B cell (primary cell): Measurements from ENCODE around the gene PARD3. TPM values are rescaled to one million over a fixed set of nuclear protein-coding genes. Genes with fewer than 3 reads are reported as not detected.

Source experiments
- ATAC-seq: fragments of 200-7000 bp; cut with Tn5 transposase; one replicate; pipeline ENCODE4 v1.10.0; 2021; ENCODE audit warnings: low read depth, mild to moderate bottlenecking, moderate number of reproducible peaks, moderate library complexity
- CTCF ChIA-PET: fragments of 350-600 bp; sonication (Branson Sonifier 250); formaldehyde crosslinking; loops from one replicate; lab custom pipeline; 2021; ENCODE audit warnings: antibody characterized with exemption, inconsistent platforms; lab: Charles Lee
- POLR2A ChIA-PET: fragments of 350-600 bp; sonication (Branson Sonifier 250); formaldehyde crosslinking; loops from one replicate; lab custom pipeline; 2021; ENCODE audit warnings: antibody characterized with exemption; lab: Charles Lee
- DNase-seq: peaks from one replicate; pipeline ENCODE4 v3.0.0; 2013
- H2AFZ ChIP-seq: 2 replicates; pipeline ENCODE4 v1.6.1; 2012; ENCODE audit warnings: mild to moderate bottlenecking, low read depth, low read length; ENCODE audit not compliant: insufficient read depth, poor library complexity, severe bottlenecking
- H3K27ac ChIP-seq, 2 donors: 1 replicate in 1 of 2; 2 replicates in 1 of 2; pipeline ENCODE4 v1.5.1; 2012 to 2013; ENCODE audit warnings: low read length in 2 of 2, mild to moderate bottlenecking in 2 of 2, moderate library complexity in 1 of 2
- H3K27me3 ChIP-seq, 4 experiments: fragments of 200-600 bp in 1 of 4; sonication (generic) in 1 of 4; replicated peaks in 1 of 4; 1 replicate in 2 of 4; 2 replicates in 2 of 4; pipeline versions ENCODE4 v1.6.1 to v1.7.0; 2013 to 2016; ENCODE audit warnings: low read length in 3 of 4, mild to moderate bottlenecking in 2 of 4, mixed read lengths in 1 of 4, moderate library complexity in 1 of 4; ENCODE audit not compliant: insufficient read depth in 4 of 4, control insufficient read depth in 3 of 4; ENCODE audit errors: control extremely low read depth in 1 of 4
- H3K36me3 ChIP-seq, 2 experiments: replicated peaks in 1 of 2; 1 replicate in 1 of 2; 2 replicates in 1 of 2; pipeline versions ENCODE4 v1.6.1 to v1.7.1; 2013; ENCODE audit warnings: low read length in 1 of 2; ENCODE audit not compliant: insufficient read depth in 2 of 2, control insufficient read depth in 1 of 2; ENCODE audit errors: control extremely low read depth in 1 of 2, extremely low read depth in 1 of 2
- H3K4me1 ChIP-seq, 2 donors: fragments of 200-600 bp in 1 of 2; sonication (generic) in 1 of 2; 1 replicate in 1 of 2; 2 replicates in 1 of 2; pipeline versions ENCODE4 v1.5.1 to v1.6.1; 2013 to 2017; ENCODE audit warnings: low read length in 2 of 2; ENCODE audit not compliant: control insufficient read depth in 2 of 2, insufficient read depth in 2 of 2
- H3K4me2 ChIP-seq: replicated peaks from 2 replicates; pipeline ENCODE3; 2012; ENCODE audit warnings: mild to moderate bottlenecking, low read depth, low read length; ENCODE audit not compliant: poor library complexity, severe bottlenecking
- H3K4me3 ChIP-seq, 5 experiments: fragments of 200-600 bp in 1 of 5; sonication (generic) in 1 of 5; 1 replicate in 3 of 5; 2 replicates in 2 of 5; pipeline versions ENCODE4 v1.5.1 to v1.7.0; 2011 to 2016; ENCODE audit warnings: low read length in 4 of 5, mild to moderate bottlenecking in 4 of 5, low read depth in 2 of 5, control low read depth in 1 of 5, moderate library complexity in 1 of 5; ENCODE audit not compliant: insufficient read depth in 1 of 5; ENCODE audit errors: control extremely low read depth in 1 of 5, extremely low read depth in 1 of 5
- H3K79me2 ChIP-seq: fragments of 200-600 bp; sonication (generic); one replicate; pipeline ENCODE4 v1.6.0; 2016; ENCODE audit warnings: low read length; ENCODE audit not compliant: control insufficient read depth, insufficient read depth
- H3K9ac ChIP-seq: fragments of 200-600 bp; sonication (generic); 2 replicates; pipeline ENCODE4 v1.6.1; 2017; ENCODE audit warnings: mild to moderate bottlenecking, low read length, moderate library complexity
- H3K9me3 ChIP-seq, 3 donors: one replicate each; pipeline versions ENCODE4 v1.6.1 to v1.7.1; 2013; ENCODE audit warnings: low read length in 2 of 3; ENCODE audit not compliant: control insufficient read depth in 2 of 3, insufficient read depth in 1 of 3; ENCODE audit errors: control extremely low read depth in 1 of 3
- H4K20me1 ChIP-seq: 2 replicates; pipeline ENCODE4 v1.6.0; 2012; ENCODE audit warnings: mild to moderate bottlenecking, low read length; ENCODE audit not compliant: insufficient read depth, control insufficient read depth, poor library complexity, severe bottlenecking
- H3K27ac Mint-ChIP-seq: one replicate; pipeline ENCODE4 v1.8.0; 2021; ENCODE audit warnings: mixed read lengths
- H3K27me3 Mint-ChIP-seq: one replicate; pipeline ENCODE4 v1.8.0; 2021; ENCODE audit warnings: mixed read lengths
- H3K4me1 Mint-ChIP-seq: one replicate; pipeline ENCODE4 v1.8.0; 2021; ENCODE audit warnings: mixed read lengths
- H3K4me3 Mint-ChIP-seq: one replicate; pipeline ENCODE4 v1.8.0; 2021; ENCODE audit warnings: mixed read lengths
- H3K9me3 Mint-ChIP-seq: one replicate; pipeline ENCODE4 v1.8.0; 2022; ENCODE audit warnings: mixed read lengths; ENCODE audit not compliant: insufficient read depth
- CTCF ChIP-seq: fragments of 200-600 bp; IDR thresholded peaks from one replicate; pipeline ENCODE4 v1.8.0; 2022; ENCODE audit warnings: antibody characterized with exemption, mild to moderate bottlenecking
- EZH2 ChIP-seq: IDR thresholded peaks from 2 replicates; pipeline ENCODE4 v1.6.1; 2012; ENCODE audit warnings: borderline replicate concordance, low read depth, mild to moderate bottlenecking, moderate library complexity, low read length; ENCODE audit not compliant: insufficient read depth, poor library complexity, severe bottlenecking
- WGBS: methylation state at CpG from one replicate; pipeline ENCODE4 v1.1.5; 2013; ENCODE audit warnings: missing lambda C conversion rate; ENCODE audit not compliant: insufficient coverage; 5-methylcytosine and 5-hydroxymethylcytosine counted together
- intact Hi-C: fragments of 100-400 bp; cut with micrococcal nuclease; formaldehyde crosslinking; loops from one replicate; pipeline ENCODE4 v1.10.0; 2022
- polyA plus RNA-seq: library from polyadenylated mRNA; depleted of rRNA; stranded (reverse); fragments of >200 nt; gene quantifications from 2 replicates; pipeline ENCODE4 v1.2.3, GENCODE V29; 2012
- total RNA-seq, 2 donors: library from RNA; stranded (reverse); fragments of 120-200 nt in 1 of 2; gene quantifications; 1 replicate in 1 of 2; 2 replicates in 1 of 2; pipeline versions ENCODE4 v1.2.3 to v1.2.4, GENCODE V29; 2013 to 2022

Gene PARD3
- total and polyA plus RNA-seq, 2 donors (not counting 1 experiment from before 2014, with no cell fraction given) = not detected

- DNase-seq (no peak), ATAC-seq (no peak)
- no peaks in the 10 kb centered on the region for H4K20me1 ChIP-seq
- no peaks in the 10 kb centered on the region for H3K79me2 ChIP-seq
- H3K27me3 ChIP-seq = no peaks in the 10 kb centered on the region
- no peak overlapping the region for H3K9ac ChIP-seq
- no peak overlapping the region for H3K4me2 ChIP-seq
- H3K36me3 ChIP-seq = no peaks in the 10 kb centered on the region
- Mint-ChIP-seq H3K4me3 (no peak overlapping the region), H3K27me3 (no peaks in the 10 kb centered on the region), H3K4me1 (no peaks in the 10 kb centered on the region), H3K9me3 (no peaks in the 10 kb centered on the region), H3K27ac (no peak overlapping the region)
- no peaks in the 10 kb centered on the region for H3K9me3 ChIP-seq
- no peak overlapping the region for H3K4me3 ChIP-seq
- no peak overlapping the region for H2AFZ ChIP-seq
- TF ChIP-seq CTCF (no peak), EZH2 (no peak)
- intact Hi-C loops = no loop called here
- no peaks in the 10 kb centered on the region for H3K4me1 ChIP-seq
- H3K27ac ChIP-seq = no peak overlapping the region
- POLR2A ChIA-PET = no interaction called here
- CTCF ChIA-PET = no interaction called here
- WGBS = 80% methylated on average over 3 of the region's 3 CpGs
Observed at GRCh38 chr10:34526186-34526585, 288.9 kb downstream of the PARD3 start.

GRCh38 chr10:34524369-34525091, 290.6 kb downstream of the PARD3 start:
- Histone ChIP-seq H3K36me3 (no peaks in the 10 kb centered on the region), H3K4me1 (no peaks in the 10 kb centered on the region), H2AFZ (no peak overlapping the region), H3K9me3 (no peaks in the 10 kb centered on the region), H3K79me2 (no peaks in the 10 kb centered on the region), H3K4me2 (no peak overlapping the region), H3K4me3 (no peak overlapping the region), H3K27ac (no peak overlapping the region), H3K9ac (no peak overlapping the region), H3K27me3 (no peaks in the 10 kb centered on the region), H4K20me1 (no peaks in the 10 kb centered on the region)
- ChIA-PET CTCF (no interaction called here), POLR2A (no interaction called here)
- ATAC-seq (no peak), DNase-seq (no peak)
- Mint-ChIP-seq H3K27me3 (no peaks in the 10 kb centered on the region), H3K27ac (no peak overlapping the region), H3K9me3 (no peaks in the 10 kb centered on the region), H3K4me3 (no peak overlapping the region), H3K4me1 (no peaks in the 10 kb centered on the region)
- TF ChIP-seq CTCF (no peak), EZH2 (no peak)
- intact Hi-C loops = no loop called here
- WGBS = 0% methylated on average over 1 of the region's 4 CpGs
